Cardiac muscle cell (in vitro differentiated cells and primary cell): ENCODE results near the gene SMOC1. TPM values are rescaled to one million over a fixed set of nuclear protein-coding genes. Genes with fewer than 3 reads are reported as not detected.

Experiments used
- DNase-seq, 2 donors: peaks; one replicate each; pipeline versions ENCODE4 v3.0.0 to v3.0.0-alpha.2; 2010 to 2017; ENCODE audit warnings: low read depth in 1 of 2, low spot score in 1 of 2
- H3K27ac ChIP-seq: fragments of 200-600 bp; sonication (generic); 2 replicates; pipeline ENCODE4 v1.5.1; 2016
- H3K27me3 ChIP-seq: fragments of 200-600 bp; sonication (generic); 2 replicates; pipeline ENCODE4 v1.6.0; 2016; ENCODE audit warnings: control low read depth
- H3K36me3 ChIP-seq: fragments of 200-600 bp; sonication (generic); 2 replicates; pipeline ENCODE4 v1.5.1; 2016; ENCODE audit warnings: control low read depth
- H3K4me1 ChIP-seq: fragments of 200-600 bp; sonication (generic); 2 replicates; pipeline ENCODE4 v1.8.1; 2017; ENCODE audit warnings: low read depth, mild to moderate bottlenecking, mixed run types
- H3K4me3 ChIP-seq: fragments of 200-600 bp; sonication (generic); 2 replicates; pipeline ENCODE4 v1.5.1; 2016; ENCODE audit warnings: mild to moderate bottlenecking
- H3K9me3 ChIP-seq: fragments of 200-600 bp; sonication (generic); 2 replicates; pipeline ENCODE4 v1.5.1; 2017; ENCODE audit warnings: low read depth, mild to moderate bottlenecking, control low read depth
- CTCF ChIP-seq: IDR thresholded peaks from 2 replicates; pipeline ENCODE4 v1.5.1; 2012; ENCODE audit warnings: low read depth, mild to moderate bottlenecking, low read length
- polyA plus RNA-seq: library from polyadenylated mRNA; unstranded; fragments of >200 nt; fragmentation: Nextera tagmentation; extraction: Ambion mirVana; gene quantifications from 2 replicates; pipeline ENCODE4 v1.2.1, GENCODE V29; 2016
- total RNA-seq: library from RNA; depleted of rRNA; stranded (reverse); fragments of >200 nt; gene quantifications from 2 replicates; pipeline ENCODE4 v1.2.3, GENCODE V29; 2016

SMOC1 gene
- total and polyA plus RNA-seq, 2 experiments from 2014 or later: 1.9 to 24.7 TPM

GRCh38 chr14:70004791-70005190 lies 125.6 kb downstream of the SMOC1 start:
- H3K36me3 ChIP-seq: no peaks in the 10 kb centered on the region
- H3K4me1 ChIP-seq: no peaks in the 10 kb centered on the region
- H3K4me3 ChIP-seq: no peak overlapping the region
- no peaks in the 10 kb centered on the region for H3K27me3 ChIP-seq
- no peak overlapping the region for H3K27ac ChIP-seq
- DNase-seq: no peak
- no peak for TF ChIP-seq CTCF
- H3K9me3 ChIP-seq: no peaks in the 10 kb centered on the region

- no peaks in the 10 kb centered on the region for H3K27me3 ChIP-seq
- no peaks in the 10 kb centered on the region for H3K36me3 ChIP-seq
- H3K9me3 ChIP-seq: no peaks in the 10 kb centered on the region
- H3K4me3 ChIP-seq: no peak overlapping the region
- TF ChIP-seq CTCF: no peak
- no peak for DNase-seq
- H3K27ac ChIP-seq: no peak overlapping the region
- H3K4me1 ChIP-seq: no peaks in the 10 kb centered on the region
Measured at GRCh38 chr14:70005281-70005805, 126.1 kb downstream of the SMOC1 start.

- no peak for DNase-seq
- H3K27ac ChIP-seq: no peak overlapping the region
- H3K9me3 ChIP-seq: no peaks in the 10 kb centered on the region
- no peak overlapping the region for H3K4me3 ChIP-seq
- H3K36me3 ChIP-seq: no peaks in the 10 kb centered on the region
- no peaks in the 10 kb centered on the region for H3K27me3 ChIP-seq
- no peaks in the 10 kb centered on the region for H3K4me1 ChIP-seq
- TF ChIP-seq CTCF: no peak
Measured at GRCh38 chr14:70006699-70007098, 127.5 kb downstream of the SMOC1 start.

- Histone ChIP-seq H3K36me3 (no peaks in the 10 kb centered on the region), H3K27ac (no peak overlapping the region), H3K9me3 (no peaks in the 10 kb centered on the region)
Measured at GRCh38 chr14:70008284-70009262, 129.4 kb downstream of the SMOC1 start.

GRCh38 chr14:70009961-70010360 lies 130.7 kb downstream of the SMOC1 start:
- DNase-seq: no peak
- Histone ChIP-seq H3K27me3 (no peaks in the 10 kb centered on the region), H3K27ac (no peak overlapping the region), H3K4me1 (peaks cover 2% of the 10 kb centered on the region), H3K4me3 (no peak overlapping the region), H3K36me3 (no peaks in the 10 kb centered on the region), H3K9me3 (no peaks in the 10 kb centered on the region)
- no peak for TF ChIP-seq CTCF

More at GRCh38 chr14:70008284-70009262, 129.4 kb downstream of the SMOC1 start:
- no peak for DNase-seq
- no peak for TF ChIP-seq CTCF
- H3K27me3 ChIP-seq: no peaks in the 10 kb centered on the region
- no peaks in the 10 kb centered on the region for H3K4me1 ChIP-seq
- no peak overlapping the region for H3K4me3 ChIP-seq
